HepG2 (cell line): Measurements from ENCODE around the gene FAM171A2. TPM values are rescaled to one million over a fixed set of nuclear protein-coding genes. Genes with fewer than 3 reads are reported as not detected.
"Not testable (repeated sequence)": the region's sequence is repeated elsewhere in the genome, so short reads cannot be mapped to it uniquely, and the experiment has no call there.

Source experiments
- ATAC-seq: fragments of 200-7000 bp; cut with Tn5 transposase; 3 replicates; pipeline ENCODE4 v1.9.1; 2020; ENCODE audit warnings: mild to moderate bottlenecking, moderate library complexity
- BruUV-seq: library from RNA; stranded (reverse); fragments of 400-500 nt; replicated peaks from 2 replicates; lab custom pipeline; 2021; lab: Mats Ljungman, UMichigan
- CTCF ChIA-PET: fragments of 300-600 bp; formaldehyde crosslinking; extraction: SDS; loops from one replicate; lab custom pipeline; 2021; ENCODE audit warnings: low total read pairs, inconsistent platforms, low intra/inter-chr PET ratio; lab: Yijun Ruan, JAX
- POLR2A ChIA-PET: fragments of 350-600 bp; sonication (Branson Sonifier 250); formaldehyde crosslinking; loops from one replicate; lab custom pipeline; 2020; ENCODE audit warnings: antibody characterized with exemption, inconsistent platforms; lab: Yijun Ruan, JAX
- DNase-seq: peaks from one replicate; pipeline ENCODE4 v3.0.0-alpha.2; 2015; ENCODE audit warnings: low spot score
- FAIRE-seq: peaks from 3 replicates; lab custom pipeline; 2011; peaks lifted over from hg19 to GRCh38; lab: Jason Lieb, UNC
- H2AFZ ChIP-seq: one replicate; pipeline ENCODE4 v1.6.1; 2011; ENCODE audit warnings: low read length, inconsistent platforms
- H3K27ac ChIP-seq: fragments of 300-600 bp; 3 replicates; pipeline ENCODE4 v1.8.0; 2011; ENCODE audit warnings: mixed run types, mild to moderate bottlenecking, mixed read lengths, low read length, inconsistent platforms; ENCODE audit not compliant: insufficient read depth; ENCODE audit errors: extremely low read length
- H3K27me3 ChIP-seq, 2 experiments: fragments of 200-600 bp in 1 of 2; 2 replicates in 1 of 2; 3 replicates in 1 of 2; pipeline versions ENCODE4 v1.6.0 to v1.8.0; 2011; ENCODE audit warnings: low read length in 2 of 2, mild to moderate bottlenecking in 2 of 2, moderate library complexity in 2 of 2, inconsistent platforms in 1 of 2; ENCODE audit not compliant: insufficient read depth in 2 of 2, control insufficient read depth in 1 of 2
- H3K36me3 ChIP-seq, 2 experiments: fragments of 200-600 bp in 1 of 2; replicated peaks in 1 of 2; 2 replicates in 1 of 2; 3 replicates in 1 of 2; pipeline versions ENCODE4 v1.5.1 to v1.8.0; 2011; ENCODE audit warnings: low read length in 2 of 2, inconsistent platforms in 1 of 2; ENCODE audit not compliant: insufficient read depth in 2 of 2, control insufficient read depth in 1 of 2
- H3K4me1 ChIP-seq: 2 replicates; pipeline ENCODE4 v1.5.1; 2012; ENCODE audit warnings: low read length, inconsistent platforms; ENCODE audit not compliant: insufficient read depth
- H3K4me2 ChIP-seq: 2 replicates; pipeline ENCODE4 v1.6.0; 2011; ENCODE audit warnings: low read depth, low read length, inconsistent platforms
- H3K4me3 ChIP-seq, 3 experiments: fragments of 200-600 bp in 1 of 3; sonication (generic), shearing (Covaris generic) in 1 of 3; replicated peaks in 1 of 3; 2 replicates each; pipeline ENCODE4 v1.5.1; 2011 to 2016; ENCODE audit warnings: low read length in 3 of 3, inconsistent platforms in 2 of 3, low read depth in 2 of 3, mild to moderate bottlenecking in 2 of 3, control low read depth in 1 of 3, mixed read lengths in 1 of 3; ENCODE audit not compliant: insufficient read depth in 1 of 3
- H3K79me2 ChIP-seq: one replicate; pipeline ENCODE4 v1.6.1; 2011; ENCODE audit warnings: low read length, inconsistent platforms; ENCODE audit not compliant: insufficient read depth
- H3K9ac ChIP-seq: 2 replicates; pipeline ENCODE4 v1.6.0; 2011; ENCODE audit warnings: mild to moderate bottlenecking, low read depth, low read length, inconsistent platforms; ENCODE audit not compliant: insufficient read depth
- H3K9me3 ChIP-seq: 2 replicates; pipeline ENCODE4 v1.5.1; 2012; ENCODE audit warnings: mild to moderate bottlenecking, low read length
- H4K20me1 ChIP-seq: 2 replicates; pipeline ENCODE4 v1.6.0; 2011; ENCODE audit warnings: inconsistent platforms, mild to moderate bottlenecking, low read length, moderate library complexity; ENCODE audit not compliant: insufficient read depth
- CHD4 ChIP-seq: fragments of 200-600 bp; sonication (generic); IDR thresholded peaks from 2 replicates; pipeline ENCODE4 v1.7.0; 2017; ENCODE audit warnings: mild to moderate bottlenecking, low read length, borderline replicate concordance
- KDM1A ChIP-seq: IDR thresholded peaks from 2 replicates; pipeline ENCODE4 v1.6.1; 2016; ENCODE audit warnings: missing compliant biosample characterization
- PAXIP1 ChIP-seq: sonication (generic); formaldehyde crosslinking; conservative IDR thresholded peaks from 2 replicates; pipeline ENCODE4 v1.4.0; 2020; ENCODE audit warnings: mild to moderate bottlenecking, missing genetic modification reagents, moderate library complexity
- TERF1 ChIP-seq: sonication (generic); formaldehyde crosslinking; IDR thresholded peaks from 2 replicates; pipeline ENCODE4 v1.8.0; 2022; ENCODE audit warnings: mild to moderate bottlenecking, missing genetic modification reagents, moderate library complexity
- ZNF281 ChIP-seq: sonication (generic); formaldehyde crosslinking; IDR thresholded peaks from 2 replicates; pipeline ENCODE4 v1.4.0; 2020; ENCODE audit warnings: missing genetic modification reagents, borderline replicate concordance
- ZNF460 ChIP-seq: sonication (generic); formaldehyde crosslinking; IDR thresholded peaks from 2 replicates; pipeline ENCODE4 v1.5.1; 2020; ENCODE audit warnings: missing genetic modification reagents, mild to moderate bottlenecking, borderline replicate concordance
- ZNF605 ChIP-seq: sonication (generic); formaldehyde crosslinking; IDR thresholded peaks from 2 replicates; pipeline ENCODE4 v1.8.0; 2022; ENCODE audit warnings: mild to moderate bottlenecking, missing genetic modification reagents
- WGBS: methylation state at CpG from one replicate; pipeline ENCODE4 v1.1.6; 2017; ENCODE audit warnings: low lambda C conversion rate; 5-methylcytosine and 5-hydroxymethylcytosine counted together
- in situ Hi-C: cut with HindIII; loops from 2 replicates; pipeline ENCODE4 v1.10.0; 2017; ENCODE audit warnings: low pct_unique_long_range_greater_than_20kb; ENCODE audit not compliant: extremely low pct_ligation_motif_present
- intact Hi-C: fragments of 100-400 bp; cut with micrococcal nuclease; formaldehyde crosslinking; loops from one replicate; pipeline ENCODE4 v1.10.0; 2022; ENCODE audit not compliant: unreplicated experiment
- polyA plus RNA-seq, 8 experiments: library from polyadenylated mRNA; depleted of rRNA in 3 of 8; stranded (reverse) in 7 of 8; unstranded in 1 of 8; fragments of >200 nt; fragmentation: Illumina TruSeq in 4 of 8; extraction: Trizol in 4 of 8; gene quantifications; 2 replicates each; pipeline versions ENCODE4 v1.2.1 to v1.2.3, GENCODE V29; 2011 to 2016; ENCODE audit warnings: low read depth in 4 of 8, missing spikeins in 1 of 8, mixed read lengths in 1 of 8; ENCODE audit not compliant: insufficient read depth in 1 of 8
- total RNA-seq, 5 experiments: library from RNA; depleted of rRNA; stranded (reverse); fragments of >200 nt; fragmentation: Illumina TruSeq; extraction: Trizol; gene quantifications; 2 replicates each; pipeline ENCODE4 v1.2.3, GENCODE V29; 2016; ENCODE audit warnings: low read depth in 1 of 5

FAM171A2 gene
- total and polyA plus RNA-seq, 2 of the 13 experiments (the other 11 are each of a cell fraction or from before 2014, with no cell fraction given): 1.8 to 3.6 TPM

- TF ChIP-seq ZNF281 (CRISPR knock-in tag) (peak; percentile 77), ZNF605 (CRISPR knock-in tag) (no peak), CHD4 (0 out of 2 replicates have a peak, but pooled peaks have one; percentile 38), ZNF460 (CRISPR knock-in tag) (0 out of 2 replicates have a peak, but pooled peaks have one; percentile 4), KDM1A (peak; percentile 66; the same call in 1 of the 2 replicates), PAXIP1 (0 out of 2 replicates have a peak, but pooled peaks have one; percentile 16), TERF1 (CRISPR knock-in tag) (no peak)
Observed at GRCh38 chr17:44367231-44367979, 3.8 kb upstream of the FAM171A2 start (continued).

- in situ Hi-C loops: not testable (repeated sequence)
- 47% methylated on average over 5 of the region's 5 CpGs for WGBS
Observed at GRCh38 chr17:44365051-44365450, 1.4 kb upstream of the FAM171A2 start.

More at GRCh38 chr17:44365051-44365450, 1.4 kb upstream of the FAM171A2 start:
- H3K27ac ChIP-seq, H2AFZ ChIP-seq, FAIRE-seq, H3K4me2 ChIP-seq, H3K36me3 ChIP-seq, H3K9me3 ChIP-seq, BruUV-seq, CTCF ChIA-PET, intact Hi-C loops, ATAC-seq, H4K20me1 ChIP-seq, H3K9ac ChIP-seq, H3K79me2 ChIP-seq, H3K4me3 ChIP-seq, DNase-seq: not testable (repeated sequence)
- POLR2A ChIA-PET: interaction anchor here (0.6 kb wide), 1 partner anchor 20 kb away, joined by 3 read pairs; no protein-coding TSS in a partner anchor
- Histone ChIP-seq H3K4me1 (peaks cover 69% of the 10 kb centered on the region), H3K27me3 (peaks cover 1 to 14% of the 10 kb centered on the region in 2 experiments; a peak in 3 of 5 replicates)
